IMR-90 (cell line): ENCODE measurements around the gene ANKFY1.

Experiments
- MAFK ChIP-seq: IDR thresholded peaks from 2 replicates; pipeline ENCODE4 v1.6.1; 2012; ENCODE audit warnings: low read depth, low read length, improper control_type of control experiment
- MAZ ChIP-seq: IDR thresholded peaks from 2 replicates; pipeline ENCODE4 v1.6.1; 2012; ENCODE audit warnings: low read depth, mild to moderate bottlenecking, low read length, improper control_type of control experiment, moderate library complexity, borderline replicate concordance
- MXI1 ChIP-seq: IDR thresholded peaks from 2 replicates; pipeline ENCODE4 v1.6.1; 2012; ENCODE audit warnings: low read depth, mild to moderate bottlenecking, low read length, moderate library complexity, borderline replicate concordance
- NFE2L2 ChIP-seq: fragments of 150-350 bp; IDR thresholded peaks from 2 replicates; pipeline ENCODE4 v1.6.1; 2016; ENCODE audit warnings: low read depth, mild to moderate bottlenecking, low read length
- POLR2A ChIP-seq: IDR thresholded peaks from 2 replicates; pipeline ENCODE4 v1.6.1; 2012; ENCODE audit warnings: mild to moderate bottlenecking, low read depth, low read length
- RAD21 ChIP-seq: IDR thresholded peaks from 2 replicates; pipeline ENCODE4 v1.6.1; 2012; ENCODE audit warnings: low read length, improper control_type of control experiment
- RCOR1 ChIP-seq: IDR thresholded peaks from 2 replicates; pipeline ENCODE4 v1.6.1; 2012; ENCODE audit warnings: mild to moderate bottlenecking, low read length, improper control_type of control experiment; ENCODE audit not compliant: insufficient replicate concordance
- RFX5 ChIP-seq: IDR thresholded peaks from 2 replicates; pipeline ENCODE4 v1.8.0; 2012; ENCODE audit warnings: low read depth, mild to moderate bottlenecking, low read length, moderate library complexity
- SMC3 ChIP-seq: fragments of 150-350 bp; IDR thresholded peaks from 2 replicates; pipeline ENCODE4 v1.6.1; 2016; ENCODE audit warnings: low read depth, mild to moderate bottlenecking, antibody characterized with exemption, low read length, moderate library complexity
- TF ChIP-seq, protein P1 (sequence below): conservative IDR thresholded peaks from 2 replicates; pipeline ENCODE4 v1.5.1; 2012; ENCODE audit warnings: mild to moderate bottlenecking, low read depth, low read length, improper control_type of control experiment
- TF ChIP-seq, protein P2 (sequence below): fragments of 150-350 bp; IDR thresholded peaks from 2 replicates; pipeline ENCODE4 v1.6.1; 2016; ENCODE audit warnings: low read depth, mild to moderate bottlenecking, low read length, moderate library complexity, borderline replicate concordance
- TF ChIP-seq, protein P3 (sequence below): fragments of 150-350 bp; IDR thresholded peaks from 2 replicates; pipeline ENCODE4 v1.6.1; 2017; ENCODE audit warnings: mild to moderate bottlenecking, antibody characterized with exemption, low read length, low read depth

DNA sequence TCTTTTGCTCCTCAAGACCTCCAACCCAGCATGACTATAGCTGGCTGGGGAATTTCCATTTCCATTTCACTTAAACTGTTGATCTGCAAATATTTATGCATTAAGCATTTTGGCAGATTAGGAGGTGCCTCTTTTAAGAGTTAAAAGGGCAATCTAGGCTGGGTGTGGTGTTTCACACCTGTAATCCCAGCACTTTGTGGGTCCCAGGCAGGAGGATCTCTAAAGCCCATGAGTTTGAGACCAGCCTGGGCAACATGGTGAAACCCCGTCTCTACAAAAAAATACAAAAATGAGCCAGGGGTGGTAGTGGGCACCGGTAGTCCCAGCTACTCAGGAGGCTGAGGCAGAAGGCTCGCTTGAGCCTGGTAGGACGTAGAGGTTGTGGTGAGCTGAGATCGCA is 17.1 kb downstream of the ANKFY1 start:
- TF ChIP-seq POLR2A (no peak), RAD21 (no peak), RCOR1 (no peak), RFX5 (no peak), MAZ (no peak), MAFK (no peak), MXI1 (no peak), SMC3 (no peak), NFE2L2 (no peak)
- TF ChIP-seq, protein P1, sequence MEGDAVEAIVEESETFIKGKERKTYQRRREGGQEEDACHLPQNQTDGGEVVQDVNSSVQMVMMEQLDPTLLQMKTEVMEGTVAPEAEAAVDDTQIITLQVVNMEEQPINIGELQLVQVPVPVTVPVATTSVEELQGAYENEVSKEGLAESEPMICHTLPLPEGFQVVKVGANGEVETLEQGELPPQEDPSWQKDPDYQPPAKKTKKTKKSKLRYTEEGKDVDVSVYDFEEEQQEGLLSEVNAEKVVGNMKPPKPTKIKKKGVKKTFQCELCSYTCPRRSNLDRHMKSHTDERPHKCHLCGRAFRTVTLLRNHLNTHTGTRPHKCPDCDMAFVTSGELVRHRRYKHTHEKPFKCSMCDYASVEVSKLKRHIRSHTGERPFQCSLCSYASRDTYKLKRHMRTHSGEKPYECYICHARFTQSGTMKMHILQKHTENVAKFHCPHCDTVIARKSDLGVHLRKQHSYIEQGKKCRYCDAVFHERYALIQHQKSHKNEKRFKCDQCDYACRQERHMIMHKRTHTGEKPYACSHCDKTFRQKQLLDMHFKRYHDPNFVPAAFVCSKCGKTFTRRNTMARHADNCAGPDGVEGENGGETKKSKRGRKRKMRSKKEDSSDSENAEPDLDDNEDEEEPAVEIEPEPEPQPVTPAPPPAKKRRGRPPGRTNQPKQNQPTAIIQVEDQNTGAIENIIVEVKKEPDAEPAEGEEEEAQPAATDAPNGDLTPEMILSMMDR, result no peak
- TF ChIP-seq, protein P2, sequence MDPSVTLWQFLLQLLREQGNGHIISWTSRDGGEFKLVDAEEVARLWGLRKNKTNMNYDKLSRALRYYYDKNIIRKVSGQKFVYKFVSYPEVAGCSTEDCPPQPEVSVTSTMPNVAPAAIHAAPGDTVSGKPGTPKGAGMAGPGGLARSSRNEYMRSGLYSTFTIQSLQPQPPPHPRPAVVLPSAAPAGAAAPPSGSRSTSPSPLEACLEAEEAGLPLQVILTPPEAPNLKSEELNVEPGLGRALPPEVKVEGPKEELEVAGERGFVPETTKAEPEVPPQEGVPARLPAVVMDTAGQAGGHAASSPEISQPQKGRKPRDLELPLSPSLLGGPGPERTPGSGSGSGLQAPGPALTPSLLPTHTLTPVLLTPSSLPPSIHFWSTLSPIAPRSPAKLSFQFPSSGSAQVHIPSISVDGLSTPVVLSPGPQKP, result no peak
- TF ChIP-seq, protein P3, sequence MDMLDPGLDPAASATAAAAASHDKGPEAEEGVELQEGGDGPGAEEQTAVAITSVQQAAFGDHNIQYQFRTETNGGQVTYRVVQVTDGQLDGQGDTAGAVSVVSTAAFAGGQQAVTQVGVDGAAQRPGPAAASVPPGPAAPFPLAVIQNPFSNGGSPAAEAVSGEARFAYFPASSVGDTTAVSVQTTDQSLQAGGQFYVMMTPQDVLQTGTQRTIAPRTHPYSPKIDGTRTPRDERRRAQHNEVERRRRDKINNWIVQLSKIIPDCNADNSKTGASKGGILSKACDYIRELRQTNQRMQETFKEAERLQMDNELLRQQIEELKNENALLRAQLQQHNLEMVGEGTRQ, result no peak
